A673 (cell line): ENCODE results near the gene HHLA2. TPM values are rescaled to one million over a fixed set of nuclear protein-coding genes. Genes with fewer than 3 reads are reported as not detected.

Experiments used
- BruUV-seq: library from RNA; stranded (reverse); fragments of 400-500 nt; replicated peaks from 2 replicates; lab custom pipeline; 2021; lab: Mats Ljungman, UMichigan
- CTCF ChIA-PET: fragments of 300-600 bp; sonication (Branson Sonifier 250); formaldehyde crosslinking; loops from one replicate; lab custom pipeline; 2022; ENCODE audit warnings: antibody characterized with exemption; lab: Charles Lee
- POLR2A ChIA-PET: fragments of 300-600 bp; sonication (Branson Sonifier 250); formaldehyde crosslinking; loops from one replicate; lab custom pipeline; 2022; ENCODE audit warnings: antibody characterized with exemption; ENCODE audit not compliant: low non-redundant PET; lab: Charles Lee
- DNase-seq: peaks from one replicate; pipeline ENCODE4 v3.0.0-alpha.2; 2015; ENCODE audit warnings: low spot score
- H3K27ac ChIP-seq: fragments of 200-600 bp; sonication (generic); 2 replicates; pipeline ENCODE4 v1.5.1; 2016; ENCODE audit warnings: mixed run types, low read depth, mild to moderate bottlenecking, mixed read lengths, antibody characterized with exemption, low read length; ENCODE audit not compliant: poor library complexity, severe bottlenecking
- H3K27me3 ChIP-seq: fragments of 200-600 bp; sonication (generic); replicated peaks from 2 replicates; pipeline ENCODE4 v1.6.1; 2017; ENCODE audit warnings: mixed run types, low read depth, mild to moderate bottlenecking, mixed read lengths, antibody characterized with exemption, low read length; ENCODE audit not compliant: insufficient read depth, poor library complexity
- H3K36me3 ChIP-seq: fragments of 200-600 bp; sonication (generic); 2 replicates; pipeline ENCODE4 v1.6.1; 2016; ENCODE audit warnings: mixed run types, mild to moderate bottlenecking, mixed read lengths, antibody characterized with exemption, low read length; ENCODE audit not compliant: insufficient read depth, poor library complexity, severe bottlenecking
- H3K4me1 ChIP-seq: fragments of 200-600 bp; sonication (generic); 2 replicates; pipeline ENCODE4 v1.6.1; 2017; ENCODE audit warnings: mixed run types, mild to moderate bottlenecking, mixed read lengths, antibody characterized with exemption, low read length; ENCODE audit not compliant: insufficient read depth, poor library complexity, severe bottlenecking
- H3K4me3 ChIP-seq: fragments of 200-600 bp; sonication (generic); 2 replicates; pipeline ENCODE4 v1.5.1; 2016; ENCODE audit warnings: low read depth, mixed run types, mild to moderate bottlenecking, mixed read lengths, low read length; ENCODE audit not compliant: poor library complexity, severe bottlenecking
- H3K9me3 ChIP-seq: fragments of 200-600 bp; sonication (generic); 2 replicates; pipeline ENCODE4 v1.6.1; 2016; ENCODE audit warnings: mixed run types, low read depth, mild to moderate bottlenecking, mixed read lengths, antibody characterized with exemption, low read length; ENCODE audit not compliant: poor library complexity, severe bottlenecking
- EZH2 ChIP-seq: fragments of 200-600 bp; sonication (generic); IDR thresholded peaks from 2 replicates; pipeline ENCODE4 v1.6.1; 2017; ENCODE audit warnings: borderline replicate concordance, low read depth, mild to moderate bottlenecking, mixed read lengths, antibody characterized with exemption, low read length; ENCODE audit not compliant: poor library complexity, severe bottlenecking
- intact Hi-C: fragments of 100-400 bp; cut with micrococcal nuclease; formaldehyde crosslinking; loops from one replicate; pipeline ENCODE4 v1.10.0; 2022; ENCODE audit not compliant: unreplicated experiment
- total RNA-seq: library from RNA; stranded (reverse); gene quantifications from 2 replicates; pipeline ENCODE4 v1.2.3, GENCODE V29; 2021
- TF ChIP-seq, protein P1 (sequence below): fragments of 300-800, 200-600 bp; sonication (generic); conservative IDR thresholded peaks from 2 replicates; pipeline ENCODE4 v1.5.1; 2017; ENCODE audit warnings: low read depth, mild to moderate bottlenecking, antibody characterized with exemption, low read length, moderate library complexity, mixed read lengths

The HHLA2 gene
- total RNA-seq, 1 experiment from 2014 or later: not detected

DNA sequence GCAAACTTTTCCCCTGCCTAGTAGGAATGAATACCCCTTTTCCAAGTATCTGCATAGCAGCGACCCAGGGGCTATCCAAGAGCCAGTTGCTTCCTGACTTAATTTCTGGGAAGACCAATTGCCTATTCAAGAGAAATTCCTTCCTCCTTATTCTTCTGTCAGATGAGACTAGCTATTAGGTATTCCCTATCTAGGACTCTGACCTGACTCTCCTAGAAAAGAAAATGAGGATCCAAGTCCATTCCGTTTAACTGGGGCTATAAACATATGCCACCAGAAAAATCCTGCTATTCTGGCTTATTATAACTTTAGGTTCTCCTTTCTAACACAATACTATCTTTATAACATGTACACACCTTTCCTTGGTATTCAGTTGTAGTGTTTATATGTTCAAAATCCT is 1.7 kb downstream of the HHLA2 start:
- H3K27ac ChIP-seq: no peak overlapping the region
- intact Hi-C loops: no loop called here
- TF ChIP-seq, protein P1, sequence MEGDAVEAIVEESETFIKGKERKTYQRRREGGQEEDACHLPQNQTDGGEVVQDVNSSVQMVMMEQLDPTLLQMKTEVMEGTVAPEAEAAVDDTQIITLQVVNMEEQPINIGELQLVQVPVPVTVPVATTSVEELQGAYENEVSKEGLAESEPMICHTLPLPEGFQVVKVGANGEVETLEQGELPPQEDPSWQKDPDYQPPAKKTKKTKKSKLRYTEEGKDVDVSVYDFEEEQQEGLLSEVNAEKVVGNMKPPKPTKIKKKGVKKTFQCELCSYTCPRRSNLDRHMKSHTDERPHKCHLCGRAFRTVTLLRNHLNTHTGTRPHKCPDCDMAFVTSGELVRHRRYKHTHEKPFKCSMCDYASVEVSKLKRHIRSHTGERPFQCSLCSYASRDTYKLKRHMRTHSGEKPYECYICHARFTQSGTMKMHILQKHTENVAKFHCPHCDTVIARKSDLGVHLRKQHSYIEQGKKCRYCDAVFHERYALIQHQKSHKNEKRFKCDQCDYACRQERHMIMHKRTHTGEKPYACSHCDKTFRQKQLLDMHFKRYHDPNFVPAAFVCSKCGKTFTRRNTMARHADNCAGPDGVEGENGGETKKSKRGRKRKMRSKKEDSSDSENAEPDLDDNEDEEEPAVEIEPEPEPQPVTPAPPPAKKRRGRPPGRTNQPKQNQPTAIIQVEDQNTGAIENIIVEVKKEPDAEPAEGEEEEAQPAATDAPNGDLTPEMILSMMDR: no peak
- TF ChIP-seq EZH2: no peak
- no peaks in the 10 kb centered on the region for H3K36me3 ChIP-seq
- H3K9me3 ChIP-seq: no peaks in the 10 kb centered on the region
- POLR2A ChIA-PET: no interaction called here
- no TSS peak for BruUV-seq
- H3K4me1 ChIP-seq: no peaks in the 10 kb centered on the region
- DNase-seq: no peak
- CTCF ChIA-PET: no interaction called here
- H3K27me3 ChIP-seq: peaks cover 6% of the 10 kb centered on the region
- H3K4me3 ChIP-seq: no peak overlapping the region

GRCh38 chr3:108300103-108300849 is 3.9 kb downstream of the HHLA2 start:
- Histone ChIP-seq H3K36me3 (no peaks in the 10 kb centered on the region), H3K4me3 (no peak overlapping the region), H3K9me3 (no peaks in the 10 kb centered on the region), H3K27me3 (peaks cover 6% of the 10 kb centered on the region), H3K4me1 (no peaks in the 10 kb centered on the region), H3K27ac (no peak overlapping the region)
- intact Hi-C loops: no loop called here
- no TSS peak for BruUV-seq
- no peak for DNase-seq
- ChIA-PET CTCF (no interaction called here), POLR2A (no interaction called here)
- no peak for TF ChIP-seq EZH2
- TF ChIP-seq, protein P1: no peak

DNA sequence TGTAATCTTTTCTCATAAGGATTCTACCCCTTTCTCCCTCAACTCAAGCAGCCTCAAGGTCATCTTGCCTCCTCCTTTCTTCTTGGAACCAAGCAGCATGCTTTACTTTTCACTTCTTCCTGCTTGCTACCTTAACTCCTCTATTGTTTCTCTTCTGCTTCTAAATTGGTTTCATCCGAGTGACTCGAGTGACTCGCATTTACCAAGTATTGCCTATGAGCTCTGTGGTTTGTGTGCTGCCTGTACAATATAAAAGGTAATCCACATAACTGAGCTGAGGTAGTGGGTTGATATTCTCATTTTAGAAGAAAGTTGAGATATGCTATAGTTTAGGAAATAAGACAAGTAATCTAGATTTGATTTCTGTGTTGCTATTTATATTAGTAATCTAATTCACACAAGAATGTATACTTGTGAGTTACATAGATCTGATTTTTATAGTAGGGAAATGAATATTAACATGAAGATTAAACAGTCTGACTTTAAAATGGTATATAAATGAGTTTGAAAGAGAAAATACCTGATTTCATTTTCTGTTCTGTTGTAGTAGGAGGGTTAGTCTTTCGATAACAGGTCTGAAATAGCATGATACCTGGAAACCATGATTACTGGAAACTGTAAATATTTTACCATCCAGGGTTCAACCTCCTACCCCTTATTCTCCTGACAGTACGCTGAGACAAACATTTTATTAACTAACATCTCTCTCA is 5.5 kb downstream of the HHLA2 start:
- no peaks in the 10 kb centered on the region for H3K9me3 ChIP-seq
- H3K27me3 ChIP-seq: peaks cover 6% of the 10 kb centered on the region
- TF ChIP-seq, protein P1: no peak
- no peak for TF ChIP-seq EZH2
- H3K36me3 ChIP-seq: no peaks in the 10 kb centered on the region
- ChIA-PET POLR2A (no interaction called here), CTCF (no interaction called here)
- no peaks in the 10 kb centered on the region for H3K4me1 ChIP-seq
- intact Hi-C loops: no loop called here
- BruUV-seq: no TSS peak
- no peak for DNase-seq
- no peak overlapping the region for H3K27ac ChIP-seq
- no peak overlapping the region for H3K4me3 ChIP-seq
